Measurements from ENCODE around the gene SH3RF3.

The SH3RF3 gene

GRCh38 chr2:109387778-109388469 is 258.9 kb downstream of the SH3RF3 start:
- DNase-seq (ENCODE audit: low read depth) = no peak

DNA sequence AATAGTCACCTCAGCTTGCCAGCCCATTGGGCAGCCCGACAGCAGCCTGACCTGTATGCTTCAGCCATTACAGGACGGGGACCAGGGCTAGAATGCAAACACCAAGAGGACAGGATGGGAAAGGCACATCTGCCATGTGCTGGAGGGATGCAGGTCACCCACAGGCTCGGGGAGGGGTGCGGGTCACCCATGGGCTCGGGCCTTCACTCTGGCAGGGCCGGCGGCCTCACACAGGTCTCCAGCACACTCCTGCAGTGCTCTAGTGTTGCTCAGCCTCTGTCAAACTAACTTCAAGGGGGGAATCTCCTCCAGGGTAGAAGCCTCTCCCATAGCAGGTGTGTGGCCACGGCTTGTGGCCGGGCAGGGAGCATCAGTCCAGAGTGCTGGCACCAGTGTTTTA is 262.2 kb downstream of the SH3RF3 start:
- no peak for DNase-seq (ENCODE audit: low read depth)

- DNase-seq (ENCODE audit: low read depth) = no peak
Measured at GRCh38 chr2:109392140-109392539, 263.1 kb downstream of the SH3RF3 start.

DNA sequence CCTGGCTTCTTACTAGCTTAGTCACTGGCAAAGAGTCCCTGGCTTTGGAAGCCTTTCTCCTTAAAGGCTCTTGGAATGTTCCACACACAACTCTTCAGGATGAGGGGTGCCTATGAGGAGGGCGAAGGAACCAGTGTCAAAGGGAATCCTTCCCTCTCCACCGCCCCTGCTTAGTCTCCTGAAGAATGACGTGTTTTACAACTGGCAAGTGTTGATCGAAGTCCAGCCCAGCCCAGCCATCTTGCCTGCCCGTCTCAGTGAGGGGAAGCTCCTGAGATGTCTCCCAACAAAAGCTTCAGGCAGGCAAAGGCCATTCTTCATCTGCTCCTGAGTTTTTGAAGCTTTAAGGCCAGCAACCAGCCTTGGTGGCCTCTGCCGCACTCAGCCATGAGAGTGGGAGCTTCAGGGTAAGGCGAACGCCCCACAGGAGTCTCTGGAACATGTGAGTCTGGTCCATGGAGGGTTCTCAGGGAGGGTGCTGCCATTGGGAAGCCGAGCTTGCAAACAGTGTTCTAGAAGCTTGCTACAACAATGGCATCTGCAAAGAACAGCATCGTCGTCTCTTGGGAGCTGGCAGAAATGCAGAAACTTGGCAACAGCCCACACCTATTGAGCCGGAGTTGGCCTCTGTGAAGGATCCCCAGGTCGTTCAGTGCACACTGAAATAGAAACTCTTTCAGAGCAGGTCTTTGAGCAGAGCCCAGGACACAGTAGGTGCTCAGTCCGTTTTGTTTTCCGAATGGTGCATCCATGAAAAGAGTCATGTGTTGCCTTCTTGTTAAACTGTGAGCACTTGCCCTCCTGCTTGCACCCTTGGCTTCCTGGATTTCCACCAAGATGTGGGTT is 264.0 kb downstream of the SH3RF3 start:
- DNase-seq (ENCODE audit: low read depth) = no peak

GRCh38 chr2:109393662-109393972 is 264.6 kb downstream of the SH3RF3 start:
- DNase-seq (ENCODE audit: low read depth) = no peak

DNA sequence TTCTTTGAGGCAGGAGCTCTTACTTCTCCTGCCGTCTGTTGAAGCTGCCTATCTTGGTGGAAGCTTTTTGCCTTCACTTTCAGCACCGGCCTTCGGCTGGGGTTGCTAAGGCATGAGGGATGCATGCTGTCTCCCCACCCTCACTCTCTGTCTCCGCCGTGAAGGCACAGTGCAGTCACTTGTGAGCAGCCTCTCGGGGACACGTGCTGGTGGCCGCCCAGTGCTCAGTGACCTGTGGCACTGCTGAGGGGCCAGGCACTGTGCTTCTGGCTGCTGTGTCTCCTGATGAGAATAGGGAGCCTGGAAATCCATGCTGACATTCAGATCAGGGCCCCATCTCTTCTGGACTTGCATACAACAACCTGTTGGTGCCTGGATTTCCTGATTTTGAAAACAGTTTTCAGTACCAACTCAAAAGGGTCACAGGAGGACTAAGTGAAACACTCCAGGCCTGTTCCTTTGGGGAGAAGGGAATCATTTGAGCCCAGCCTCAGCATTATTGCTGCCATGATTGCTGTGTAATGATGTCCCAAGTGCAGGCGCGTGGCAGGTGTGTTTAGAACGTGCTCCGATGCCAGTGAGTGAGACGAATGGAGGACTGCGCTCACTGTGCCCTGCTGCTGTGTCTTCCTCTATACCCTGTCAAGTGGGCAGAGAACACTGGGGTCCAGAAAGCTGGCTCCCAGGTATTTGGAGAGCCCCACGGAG is 266.6 kb downstream of the SH3RF3 start:
- DNase-seq (ENCODE audit: low read depth) = no peak

DNA sequence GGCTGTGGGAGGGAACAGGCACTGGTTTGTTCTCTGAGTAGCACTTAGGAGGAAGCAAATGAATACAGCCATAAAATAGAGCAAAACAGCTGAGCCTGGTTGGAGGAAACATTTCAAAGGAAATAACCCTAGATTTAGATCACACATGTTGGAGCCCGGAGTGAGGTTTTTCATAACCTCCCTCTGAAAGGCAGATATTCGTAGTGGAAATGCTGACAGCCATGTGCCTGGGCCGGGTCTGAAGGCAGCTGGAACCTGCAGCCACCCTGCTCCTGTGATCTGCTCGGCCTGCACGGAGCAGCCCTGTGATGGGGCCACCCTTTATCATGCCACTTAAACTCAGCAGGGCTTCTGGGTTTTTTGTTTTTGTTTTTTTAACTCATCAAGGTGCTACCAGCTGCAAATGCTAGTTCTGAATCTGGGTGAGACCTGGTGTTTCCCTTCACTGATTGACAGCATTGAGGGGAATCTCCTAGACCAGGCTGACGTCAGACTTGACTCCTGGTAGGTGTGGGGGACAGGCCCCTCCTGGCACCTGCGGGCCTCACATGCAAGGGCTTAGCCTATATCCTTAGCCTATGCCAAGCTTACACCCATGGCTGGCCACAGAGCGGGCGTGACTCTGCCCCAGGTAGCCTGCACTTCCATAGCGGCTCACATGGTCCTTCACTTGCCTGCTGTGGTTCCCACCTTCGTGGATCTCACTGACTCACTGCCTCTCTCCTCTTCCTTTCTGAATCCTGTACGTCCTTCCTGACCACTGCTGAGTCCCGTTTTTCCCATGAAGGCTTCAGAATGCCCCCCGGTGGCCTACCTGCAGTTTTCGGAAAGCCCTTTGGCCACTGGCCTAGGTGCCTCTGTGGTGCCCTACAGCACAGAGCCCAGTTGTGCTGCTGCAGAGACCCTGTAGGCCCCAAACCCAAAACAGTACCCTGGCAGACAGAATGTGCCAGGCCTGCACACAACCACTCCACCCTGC is 267.5 kb downstream of the SH3RF3 start:
- no peak for DNase-seq (ENCODE audit: low read depth)

DNA sequence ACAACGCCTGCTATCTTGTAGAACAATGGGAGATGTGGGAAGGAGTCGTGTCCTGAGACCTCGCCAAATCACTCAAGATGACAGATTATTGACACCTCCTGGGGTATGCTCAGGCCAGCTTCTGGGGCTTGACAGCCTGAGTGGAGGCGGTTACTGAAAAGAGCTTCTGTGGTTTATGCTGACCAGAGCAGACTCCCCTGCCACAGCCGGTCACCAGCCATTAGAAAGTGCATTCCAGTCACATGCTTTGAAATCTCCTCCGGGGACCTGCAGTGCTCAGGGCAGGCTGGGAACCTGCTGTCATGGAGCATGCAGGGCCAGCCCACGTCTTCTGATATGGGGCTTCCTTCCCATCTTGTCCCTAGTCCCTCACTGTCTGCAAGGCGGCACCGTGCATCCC is 268.9 kb downstream of the SH3RF3 start:
- no peak for DNase-seq (ENCODE audit: low read depth)

DNA sequence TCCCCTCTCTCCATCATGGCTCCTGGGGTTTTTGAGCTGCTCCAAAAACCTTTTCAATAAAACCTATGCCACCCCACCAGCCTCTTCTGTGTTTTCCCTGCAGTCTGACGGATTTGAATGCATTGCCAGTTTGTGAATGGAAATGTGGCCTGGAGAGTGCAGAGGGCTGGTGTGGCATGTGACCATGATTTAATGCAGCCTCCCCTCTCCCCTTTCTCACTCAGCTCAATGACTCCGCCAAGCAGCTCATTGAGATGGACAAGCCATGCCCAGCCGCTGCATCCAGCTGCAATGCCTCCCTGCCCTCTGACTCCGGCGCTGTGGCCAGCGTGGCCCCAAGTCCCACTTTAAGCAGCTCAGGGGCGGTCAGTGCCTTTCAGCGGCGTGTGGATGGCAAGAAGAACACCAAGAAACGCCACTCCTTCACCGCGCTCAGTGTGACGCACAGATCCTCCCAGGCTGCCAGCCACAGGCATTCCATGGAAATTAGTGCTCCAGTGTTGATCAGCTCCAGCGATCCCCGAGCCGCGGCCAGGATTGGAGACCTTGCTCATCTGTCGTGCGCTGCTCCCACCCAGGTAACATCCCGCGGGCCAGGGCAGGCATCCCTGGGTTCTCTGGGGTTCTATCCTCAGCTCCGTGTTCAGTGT is 269.5 kb downstream of the SH3RF3 start:
- no peak for DNase-seq (ENCODE audit: low read depth)

DNA sequence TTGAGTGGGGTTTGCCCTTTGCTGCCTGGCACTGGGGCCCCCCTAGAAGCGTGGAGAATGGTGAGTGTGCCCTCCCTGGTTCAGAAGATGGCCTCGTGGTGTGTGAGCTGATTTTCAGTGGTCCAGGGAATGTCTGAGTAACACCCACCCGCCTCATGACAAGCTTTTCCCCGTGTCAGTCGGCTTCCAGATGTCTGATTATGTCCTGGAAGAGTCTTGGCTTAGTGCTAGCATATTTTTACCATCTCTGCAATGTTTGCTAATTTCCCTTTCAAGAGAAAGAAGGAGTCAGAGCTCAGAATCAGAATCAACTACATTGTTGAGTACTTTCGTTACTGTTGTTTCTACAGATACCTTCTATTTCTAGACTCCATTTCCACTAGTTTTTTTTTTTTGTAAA is 270.1 kb downstream of the SH3RF3 start:
- no peak for DNase-seq (ENCODE audit: low read depth)

DNA sequence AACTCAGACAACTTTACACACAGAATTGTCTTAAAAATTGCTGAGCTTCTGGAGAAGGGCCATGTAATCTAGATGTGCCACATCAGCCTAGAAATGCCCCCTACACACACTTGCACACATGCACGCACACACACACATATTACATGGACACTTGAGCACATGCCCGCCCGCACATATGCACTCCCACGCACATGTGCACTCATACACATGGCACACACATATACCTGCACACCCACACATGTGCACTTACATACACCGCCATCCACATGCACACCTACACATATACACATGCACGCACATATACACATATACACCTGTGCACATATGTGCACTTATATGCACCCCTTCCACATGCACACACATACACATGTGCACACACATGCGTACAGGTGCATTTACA is 271.1 kb downstream of the SH3RF3 start:
- DNase-seq (ENCODE audit: low read depth) = no peak

DNA sequence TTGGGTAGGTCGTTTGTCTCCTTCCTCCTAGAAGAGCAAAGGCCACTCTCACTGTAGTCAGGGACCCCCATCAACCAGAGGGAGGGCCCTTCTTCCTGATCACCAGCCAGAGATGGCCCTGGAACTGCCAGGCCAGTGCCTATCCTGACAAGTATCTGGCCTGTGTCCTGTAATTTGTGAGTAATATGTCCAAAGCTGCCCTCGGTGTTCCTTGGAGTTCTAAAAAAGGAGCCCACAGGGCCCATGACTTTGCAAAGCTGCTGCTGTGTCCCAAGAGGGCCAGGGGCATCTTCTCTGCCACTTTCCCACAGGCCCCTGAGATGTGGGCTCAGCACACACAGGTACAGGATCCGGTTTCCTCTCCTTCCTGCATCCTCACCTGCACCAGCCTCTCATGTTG is 272.4 kb downstream of the SH3RF3 start:
- DNase-seq (ENCODE audit: low read depth) = no peak

- DNase-seq (ENCODE audit: low read depth) = no peak
Measured at GRCh38 chr2:109402180-109402579, 273.2 kb downstream of the SH3RF3 start.

GRCh38 chr2:109402980-109403840 is 274.2 kb downstream of the SH3RF3 start:
- DNase-seq (ENCODE audit: low read depth) = no peak

DNA sequence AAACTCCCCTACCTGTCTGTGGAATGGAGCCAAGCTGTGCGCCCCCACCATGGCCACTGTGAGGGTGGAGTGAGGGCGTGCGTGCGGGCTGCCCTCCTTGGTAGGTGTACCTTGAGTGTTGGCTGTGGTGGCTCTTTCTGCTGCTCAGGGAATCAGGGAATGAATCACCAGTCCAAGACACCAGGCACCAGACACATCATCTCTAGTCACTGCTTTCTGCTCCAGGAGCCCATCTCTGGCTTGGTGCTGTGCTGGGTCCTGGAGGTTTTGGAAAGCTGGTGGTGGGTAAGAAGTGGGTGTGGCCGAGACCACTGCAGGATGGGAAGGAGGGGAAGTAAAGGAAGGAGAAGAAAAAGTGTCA is 274.8 kb downstream of the SH3RF3 start:
- no peak for DNase-seq (ENCODE audit: low read depth)

DNA sequence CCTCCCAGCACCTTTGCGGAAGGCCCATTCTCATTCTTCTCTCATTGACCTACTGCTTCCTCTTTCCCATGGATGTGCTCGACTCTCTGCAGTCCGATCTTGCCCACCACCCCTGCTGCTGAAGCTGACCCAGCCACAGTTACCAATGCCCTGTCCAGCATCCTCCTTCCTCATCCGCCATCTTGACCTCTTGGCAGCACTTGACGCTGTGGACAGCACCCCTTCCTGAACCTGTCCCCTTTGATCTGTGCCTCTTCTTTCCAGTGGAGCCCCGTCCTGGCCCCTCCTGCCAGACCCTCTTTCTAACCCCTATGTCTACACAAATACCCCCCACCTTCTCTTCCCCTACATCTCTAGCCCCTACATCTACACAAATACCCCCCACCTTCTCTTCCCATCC is 275.7 kb downstream of the SH3RF3 start:
- DNase-seq (ENCODE audit: low read depth) = no peak

- no peak for DNase-seq (ENCODE audit: low read depth)
Measured at GRCh38 chr2:109405873-109406272, 276.9 kb downstream of the SH3RF3 start.

- no peak for DNase-seq (ENCODE audit: low read depth)
Measured at GRCh38 chr2:109406301-109406700, 277.3 kb downstream of the SH3RF3 start.

GRCh38 chr2:109407276-109408042 is 278.5 kb downstream of the SH3RF3 start:
- DNase-seq (ENCODE audit: low read depth) = no peak

GRCh38 chr2:109408043-109408335 is 279.0 kb downstream of the SH3RF3 start:
- no peak for DNase-seq (ENCODE audit: low read depth)
